SK-N-MC (cell line): ENCODE results near the gene MYH9.
"Not testable (repeated sequence)": the region's sequence is repeated elsewhere in the genome, so short reads cannot be mapped to it uniquely, and the experiment has no call there.

Experiments used
- EZH2 ChIP-seq: fragments of 200-600 bp; sonication (generic); IDR thresholded peaks from one replicate; pipeline ENCODE4 v1.6.1; 2017; ENCODE audit warnings: antibody characterized with exemption
- POLR2AphosphoS5 ChIP-seq: IDR thresholded peaks from 2 replicates; pipeline ENCODE4 v1.6.1; 2012; ENCODE audit warnings: mild to moderate bottlenecking, low read depth, low read length, borderline replicate concordance

- TF ChIP-seq POLR2AphosphoS5, EZH2: not testable (repeated sequence)
Observed at GRCh38 chr22:36263886-36264664, 123.7 kb downstream of the MYH9 start.
